A375 (cell line): Measurements from ENCODE around the gene SPTBN2. TPM values are rescaled to one million over a fixed set of nuclear protein-coding genes. Genes with fewer than 3 reads are reported as not detected.

ENCODE experiments used
- small RNA-seq: library from RNA; depleted of rRNA; stranded (forward); fragments of <200 nt; gene quantifications from one replicate; pipeline ENCODE3, GENCODE V24; 2014
- total RNA-seq: library from RNA; depleted of rRNA; stranded (reverse); fragments of >200 nt; shearing (Covaris generic); gene quantifications from 2 replicates; pipeline ENCODE4 v1.2.3, GENCODE V29; 2014; rRNA removed

The SPTBN2 gene
- 96.9 and 143 TPM in 2 replicates for total RNA-seq

DNA sequence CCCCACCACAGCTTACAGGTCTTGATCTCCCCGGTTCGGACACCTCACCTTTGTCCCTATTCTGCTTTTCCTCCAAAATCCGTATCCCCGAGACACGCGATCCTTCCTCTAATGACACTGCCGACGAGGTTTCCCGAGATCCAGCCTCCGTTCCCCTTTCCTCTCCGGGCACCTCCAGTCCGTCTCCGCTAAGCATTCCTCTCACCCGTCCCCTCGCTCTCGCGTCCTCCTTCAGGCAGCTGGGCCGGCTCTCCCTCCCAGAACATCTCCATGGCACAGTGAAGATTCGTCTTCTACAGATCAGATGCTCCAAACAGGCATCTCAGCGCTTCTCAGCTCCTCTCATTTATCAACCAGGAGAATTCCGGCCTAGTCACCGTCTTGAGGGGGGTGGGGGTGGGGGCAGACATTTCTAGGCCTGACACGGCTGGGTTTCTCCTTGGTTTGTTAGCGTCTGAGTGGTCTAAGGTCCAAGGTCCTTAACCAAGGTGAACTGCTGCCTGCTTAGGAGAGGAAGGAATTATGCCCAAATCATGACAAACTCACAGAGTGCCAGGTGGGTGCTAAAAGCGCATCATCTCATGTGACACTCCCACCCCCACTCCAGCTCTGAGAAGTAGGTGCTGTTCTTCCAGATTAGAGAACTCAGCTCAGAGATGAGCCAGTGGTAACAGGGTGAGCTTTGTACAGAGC is at the start of gene SPTBN2:
Gene SPTBN2 (minus strand): TSS at position 524 of the 693 bp plus-strand sequence. CDS start 7,976 bp downstream, outside the sequence.

DNA sequence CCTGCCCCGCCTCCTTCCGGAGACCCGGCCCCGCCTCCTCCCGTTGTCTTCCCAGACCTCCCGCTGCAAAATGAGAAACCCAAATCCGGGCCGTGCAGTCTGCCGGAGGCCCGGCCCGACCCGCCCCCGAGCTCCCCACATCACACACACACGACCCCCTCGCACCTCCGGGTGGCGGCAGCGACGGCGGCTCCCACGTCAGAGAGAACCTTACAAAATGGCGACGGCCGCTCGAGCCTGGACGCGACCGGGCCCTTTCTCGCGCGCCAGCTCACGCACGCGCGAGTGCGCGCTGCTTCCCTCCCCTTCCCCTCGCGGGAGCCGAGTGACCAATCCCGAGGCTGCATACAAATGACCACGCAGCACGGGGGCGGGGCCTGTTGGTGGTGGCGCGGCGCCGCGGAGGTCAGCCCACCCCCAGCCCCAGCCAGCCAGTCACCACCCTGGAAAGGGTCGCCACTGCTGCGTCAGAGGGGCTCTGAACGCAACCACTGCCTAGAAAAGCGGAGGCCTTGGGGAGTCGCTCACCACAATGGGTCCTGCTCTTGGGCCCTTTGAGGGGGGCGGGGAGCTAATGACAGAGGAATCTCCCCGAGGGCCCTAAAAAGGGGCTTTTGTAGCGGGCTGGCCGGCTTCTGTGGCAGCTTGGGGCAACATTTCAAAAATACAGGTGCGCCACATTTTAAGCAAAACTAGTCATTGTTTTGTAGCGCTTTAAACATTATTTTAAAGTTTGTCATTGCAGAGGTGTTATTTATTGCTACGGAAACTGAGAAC is 51.2 kb downstream of the SPTBN2 start, which contains the start of gene RBM4B:
Gene RBM4B (minus strand): TSS at position 289 of the 777 bp plus-strand sequence. CDS start 808 bp downstream, outside the sequence.

DNA sequence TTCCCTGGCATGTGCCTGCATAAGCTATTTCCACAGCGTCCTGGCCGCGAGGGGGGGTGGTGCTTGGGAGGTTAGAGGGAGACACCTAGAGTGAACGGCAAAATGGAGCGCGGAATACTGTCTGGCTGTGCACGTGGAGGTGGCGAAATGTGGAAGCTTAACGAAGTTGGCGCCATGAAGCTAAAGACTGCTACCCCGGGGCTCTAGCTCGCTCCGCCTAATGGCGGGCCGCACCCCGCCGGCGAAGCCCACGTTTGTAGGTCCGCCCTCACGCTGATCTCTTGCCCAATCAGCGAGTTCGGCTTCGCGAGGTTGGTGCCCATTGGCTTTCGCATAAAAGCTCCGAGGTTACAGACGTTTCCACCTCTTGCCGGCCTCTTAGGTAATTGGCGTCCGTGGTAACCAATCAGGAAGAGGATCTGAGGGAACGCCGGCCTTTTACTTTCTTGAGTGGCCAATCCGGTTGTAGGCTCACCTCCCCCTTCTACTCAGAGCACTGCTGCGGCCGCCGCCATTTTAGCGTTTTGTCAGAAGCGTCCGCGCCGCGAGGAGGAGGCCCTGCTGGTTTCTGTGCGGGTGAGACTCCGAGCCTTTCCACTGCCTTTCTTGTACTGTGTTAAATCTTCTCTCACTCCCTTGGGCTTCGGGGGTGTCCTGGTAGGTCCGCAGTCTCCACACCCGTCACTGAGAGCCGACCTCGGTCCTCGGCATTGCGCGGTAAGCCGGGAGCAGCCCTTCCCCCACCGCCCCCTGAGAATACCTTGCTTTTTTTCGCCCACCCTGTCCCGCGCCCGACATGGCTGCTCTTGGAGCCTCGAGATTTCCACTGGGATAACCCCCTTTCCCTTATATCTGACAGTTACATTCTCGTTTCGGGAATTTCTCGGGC is 90.6 kb downstream of the SPTBN2 start, which contains the start of gene RBM4:
Gene RBM4 (plus strand): TSS at position 527 of the 889 bp plus-strand sequence. CDS start 1,009 bp downstream, outside the sequence.

Small RNA genes lying within 50 kb of the gene (small RNA-seq; reads per million reads assigned to genes)
- gene RN7SL12P: not detected

Other genes with a start within 250 kb of the SPTBN2 start
- gene DPP3, start 248.8 kb downstream of the SPTBN2 start, total RNA-seq: 71.8 and 82.1 TPM in 2 replicates
- 22.4 and 28.0 TPM in 2 replicates for gene BBS1, start 218.6 kb downstream of the SPTBN2 start, total RNA-seq
- gene ZDHHC24, start 183.2 kb downstream of the SPTBN2 start, total RNA-seq: 16.7 and 17.1 TPM in 2 replicates
- gene ACTN3, start 182.3 kb downstream of the SPTBN2 start, total RNA-seq: not detected in 2 replicates
- gene CTSF, start 160.6 kb downstream of the SPTBN2 start, total RNA-seq: 38.9 and 40.9 TPM in 2 replicates
- 0.11 TPM in 1 of 2 replicates, not detected in the other for gene CCDC87, start 136.2 kb downstream of the SPTBN2 start, total RNA-seq
- 24.3 and 27.7 TPM in 2 replicates for gene CCS, start 136.0 kb downstream of the SPTBN2 start, total RNA-seq
- 69.1 and 71.7 TPM in 2 replicates for gene RBM14, start 112.6 kb downstream of the SPTBN2 start, total RNA-seq
- 102 and 124 TPM in 2 replicates for gene RBM4, start 90.5 kb downstream of the SPTBN2 start, total RNA-seq
- 15.4 and 24.4 TPM in 2 replicates for gene RBM4B, start 51.3 kb downstream of the SPTBN2 start, total RNA-seq
- gene RCE1, start 114.2 kb upstream of the SPTBN2 start, total RNA-seq: 34.0 and 34.2 TPM in 2 replicates
- gene LRFN4, start 127.8 kb upstream of the SPTBN2 start, total RNA-seq: 30.2 and 41.9 TPM in 2 replicates
- 26.6 and 29.2 TPM in 2 replicates for gene PC, start 229.2 kb upstream of the SPTBN2 start, total RNA-seq
- not detected in 2 replicates for gene C11orf86, start 246.1 kb upstream of the SPTBN2 start, total RNA-seq